GM12878 (cell line): ENCODE results near the gene NISCH. TPM values are rescaled to one million over a fixed set of nuclear protein-coding genes. Genes with fewer than 3 reads are reported as not detected.

Source experiments
- ATAC-seq: fragments of 200-7000 bp; cut with Tn5 transposase; 3 replicates; pipeline ENCODE4 v1.9.1; 2020; ENCODE audit warnings: mild to moderate bottlenecking, moderate library complexity
- BruUV-seq: library from RNA; stranded (reverse); fragments of 400-500 nt; replicated peaks from 2 replicates; lab custom pipeline; 2021; lab: Mats Ljungman, UMichigan
- CTCF ChIA-PET: fragments of 300-600 bp; sonication (Branson Sonifier 250); formaldehyde crosslinking; extraction: SDS; loops from one replicate; lab custom pipeline; 2021; ENCODE audit warnings: inconsistent platforms; lab: Yijun Ruan, JAX
- POLR2A ChIA-PET: fragments of 350-600 bp; formaldehyde crosslinking; extraction: SDS; loops from one replicate; lab custom pipeline; 2021; ENCODE audit warnings: inconsistent platforms; lab: Charles Lee
- RAD21 ChIA-PET: fragments of 300-600 bp; sonication (Branson Sonifier 250); formaldehyde crosslinking; loops from one replicate; lab custom pipeline; 2023; ENCODE audit warnings: antibody characterized with exemption; ENCODE audit not compliant: unreplicated experiment; lab: Charles Lee
- SMC1A ChIA-PET: fragments of 300-600 bp; sonication (Branson Sonifier 250); formaldehyde crosslinking; loops from one replicate; lab custom pipeline; 2023; ENCODE audit not compliant: unreplicated experiment, uncharacterized antibody; lab: Charles Lee
- DNase-seq: peaks from one replicate; pipeline ENCODE4 v3.0.0-alpha.2; 2011; ENCODE audit warnings: low read depth, low spot score
- FAIRE-seq: peaks from 3 replicates; lab custom pipeline; 2011; peaks lifted over from hg19 to GRCh38; lab: Jason Lieb, UNC
- H2AFZ ChIP-seq: 2 replicates; pipeline ENCODE4 v1.6.0; 2011; ENCODE audit warnings: low read depth, low read length, control low read depth; ENCODE audit not compliant: control insufficient read depth
- H3K27ac ChIP-seq: 2 replicates; pipeline ENCODE4 v1.5.1; 2011; ENCODE audit warnings: control low read depth; ENCODE audit not compliant: control insufficient read depth, insufficient read depth
- H3K27me3 ChIP-seq, 2 experiments: replicated peaks in 1 of 2; 2 replicates each; pipeline versions ENCODE4 v1.6.0 to v1.6.1; 2011; ENCODE audit warnings: low read length in 1 of 2; ENCODE audit not compliant: control insufficient read depth in 2 of 2, insufficient read depth in 2 of 2
- H3K36me3 ChIP-seq, 2 experiments: 2 replicates each; pipeline ENCODE4 v1.5.1; 2011; ENCODE audit warnings: low read length in 1 of 2; ENCODE audit not compliant: control insufficient read depth in 2 of 2, insufficient read depth in 2 of 2
- H3K4me1 ChIP-seq: 2 replicates; pipeline ENCODE4 v1.6.1; 2011; ENCODE audit warnings: mild to moderate bottlenecking, low read length, moderate library complexity, mixed read lengths; ENCODE audit not compliant: control insufficient read depth, insufficient read depth
- H3K4me2 ChIP-seq: 2 replicates; pipeline ENCODE4 v1.6.0; 2011; ENCODE audit warnings: control low read depth; ENCODE audit not compliant: control insufficient read depth, insufficient read depth
- H3K4me3 ChIP-seq: fragments of 200-600 bp; sonication (generic); 2 replicates; pipeline ENCODE4 v1.5.1; 2016
- H3K79me2 ChIP-seq: 2 replicates; pipeline ENCODE4 v1.6.0; 2011; ENCODE audit warnings: low read length; ENCODE audit not compliant: control insufficient read depth, insufficient read depth
- H3K9ac ChIP-seq: 2 replicates; pipeline ENCODE4 v1.8.0; 2011; ENCODE audit warnings: low read length, control low read depth, mixed read lengths; ENCODE audit not compliant: control insufficient read depth, insufficient read depth
- H3K9me3 ChIP-seq: replicated peaks from 3 replicates; pipeline ENCODE4 v1.5.1; 2011; ENCODE audit warnings: mild to moderate bottlenecking, low read length; ENCODE audit not compliant: control insufficient read depth, insufficient read depth
- H4K20me1 ChIP-seq: 2 replicates; pipeline ENCODE4 v1.6.0; 2011; ENCODE audit not compliant: control insufficient read depth, insufficient read depth
- BHLHE40 ChIP-seq, 2 experiments: fragments of 450-650 bp in 1 of 2; IDR thresholded peaks; 2 replicates each; pipeline ENCODE4 v1.6.1; 2011 to 2017; ENCODE audit warnings: low read depth in 2 of 2, borderline replicate concordance in 1 of 2, improper control_type of control experiment in 1 of 2, low read length in 1 of 2, mild to moderate bottlenecking in 1 of 2
- CHD1 ChIP-seq: IDR thresholded peaks from 2 replicates; pipeline ENCODE4 v1.6.1; 2012; ENCODE audit warnings: low read depth, low read length, improper control_type of control experiment
- ESRRA ChIP-seq: IDR thresholded peaks from 2 replicates; pipeline ENCODE4 v1.6.1; 2012; ENCODE audit warnings: mild to moderate bottlenecking, low read length, improper control_type of control experiment
- ETV6 ChIP-seq, 2 experiments: fragments of 450-650 bp in 1 of 2; IDR thresholded peaks in 1 of 2; conservative IDR thresholded peaks in 1 of 2; 2 replicates each; pipeline ENCODE4 v1.6.1; 2014; ENCODE audit warnings: antibody characterized with exemption in 1 of 2, borderline replicate concordance in 1 of 2, low read depth in 1 of 2, mild to moderate bottlenecking in 1 of 2, moderate library complexity in 1 of 2
- LARP7 ChIP-seq: fragments of 450-650 bp; IDR thresholded peaks from 2 replicates; pipeline ENCODE4 v1.6.1; 2017; ENCODE audit warnings: mild to moderate bottlenecking
- MEF2B ChIP-seq: fragments of 450-650 bp; IDR thresholded peaks from 2 replicates; pipeline ENCODE4 v1.6.1; 2018; ENCODE audit warnings: mild to moderate bottlenecking, moderate library complexity; ENCODE audit not compliant: partially characterized antibody, poor library complexity, severe bottlenecking
- NR2C1 ChIP-seq: fragments of 450-650 bp; IDR thresholded peaks from 2 replicates; pipeline ENCODE4 v1.6.1; 2017; ENCODE audit warnings: antibody characterized with exemption, mild to moderate bottlenecking, moderate library complexity
- POLR2AphosphoS5 ChIP-seq: IDR thresholded peaks from 2 replicates; pipeline ENCODE4 v1.6.1; 2011; ENCODE audit warnings: mild to moderate bottlenecking, low read length, inconsistent platforms
- RFX5 ChIP-seq: IDR thresholded peaks from 2 replicates; pipeline ENCODE4 v1.6.1; 2011; ENCODE audit warnings: low read depth, low read length, improper control_type of control experiment
- SMAD1 ChIP-seq: fragments of 450-650 bp; IDR thresholded peaks from 2 replicates; pipeline ENCODE4 v1.6.1; 2018; ENCODE audit warnings: mild to moderate bottlenecking, low read depth; ENCODE audit not compliant: partially characterized antibody
- TCF12 ChIP-seq: IDR thresholded peaks from 2 replicates; pipeline ENCODE4 v1.6.1; 2011; ENCODE audit warnings: low read depth, mild to moderate bottlenecking, low read length
- TCF3 ChIP-seq: IDR thresholded peaks from 2 replicates; pipeline ENCODE4 v1.6.1; 2012; ENCODE audit warnings: low read depth, mild to moderate bottlenecking, low read length, borderline replicate concordance; ENCODE audit not compliant: insufficient read depth
- WGBS: methylation state at CpG from one replicate; pipeline ENCODE4 v1.1.6; 2016; ENCODE audit warnings: low lambda C conversion rate; ENCODE audit not compliant: insufficient replicate concordance, insufficient coverage; ENCODE audit errors: missing lambda C conversion rate; 5-methylcytosine and 5-hydroxymethylcytosine counted together
- in situ Hi-C: fragments of 300-500 bp; cut with MboI; formaldehyde crosslinking; loops from 9 replicates; pipeline ENCODE4 v1.14.3; 2018; ENCODE audit warnings: mixed read lengths
- intact Hi-C: fragments of 100-400 bp; cut with micrococcal nuclease; formaldehyde crosslinking; loops from one replicate; pipeline ENCODE4 v1.14.2; 2022; ENCODE audit not compliant: unreplicated experiment
- polyA plus RNA-seq, 11 experiments: library from polyadenylated mRNA; depleted of rRNA in 4 of 11; unstranded in 6 of 11; stranded (reverse) in 5 of 11; fragments of >200 nt; fragmentation: Nextera tagmentation in 4 of 11; fragmentation: Illumina TruSeq in 1 of 11; extraction: Ambion mirVana in 4 of 11; extraction: Trizol in 1 of 11; gene quantifications; 1 replicate in 1 of 11; 2 replicates in 10 of 11; pipeline versions ENCODE4 v1.2.1 to v1.2.3, GENCODE V29; 2011 to 2016; ENCODE audit warnings: inconsistent platforms in 2 of 11, missing spikeins in 2 of 11, low read depth in 1 of 11
- total RNA-seq, 4 experiments: library from RNA; depleted of rRNA in 3 of 4; stranded (reverse); fragments of >200 nt in 3 of 4; fragmentation: Illumina TruSeq in 1 of 4; extraction: Trizol in 1 of 4; gene quantifications; 2 replicates each; pipeline versions ENCODE4 v1.2.1 to v1.2.3, GENCODE V29; 2013 to 2021

The NISCH gene
- total and polyA plus RNA-seq, 10 of the 15 experiments (the other 5 are each of a cell fraction or from before 2014, with no cell fraction given), result 0.76 to 52.5 (median 24.6) TPM

DNA sequence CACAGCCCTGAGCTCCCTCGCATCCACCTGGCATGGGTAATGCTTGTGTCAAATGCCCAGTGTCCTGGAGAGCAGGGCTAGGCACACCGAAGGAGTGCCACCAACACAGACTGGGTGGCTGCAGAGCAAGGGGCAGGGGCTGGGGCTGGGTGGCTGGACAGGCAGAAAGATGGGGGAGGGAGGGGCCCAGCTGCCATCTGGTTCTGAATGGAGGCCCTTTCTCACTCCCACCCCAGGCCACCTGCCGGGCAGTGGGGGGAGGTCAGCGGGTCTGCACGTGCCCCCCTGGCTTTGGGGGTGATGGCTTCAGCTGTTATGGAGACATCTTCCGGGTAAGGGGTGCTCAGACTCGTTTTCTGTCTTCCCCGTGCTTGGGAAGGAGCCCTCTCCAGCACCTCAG, 56.7 kb downstream of the NISCH start:
- Histone ChIP-seq H3K27ac (no peak overlapping the region), H3K4me2 (no peak overlapping the region), H3K9me3 (no peaks in the 10 kb centered on the region), H3K4me1 (no peaks in the 10 kb centered on the region), H3K79me2 (no peaks in the 10 kb centered on the region), H3K4me3 (no peak overlapping the region), H2AFZ (no peak overlapping the region), H3K36me3 (no peaks in the 10 kb centered on the region), H4K20me1 (no peaks in the 10 kb centered on the region), H3K9ac (no peak overlapping the region), H3K27me3 (no peaks in the 10 kb centered on the region; a peak in 2 of 4 replicates)
- ChIA-PET CTCF (no interaction called here), RAD21 (no interaction called here), POLR2A (interaction anchor here (0.5 kb wide), 1 partner anchor 265 kb away, joined by 3 read pairs; no protein-coding TSS in a partner anchor), SMC1A (interaction anchor here (1.6 kb wide), 1 partner anchor 35 kb away, joined by 3 read pairs; no protein-coding TSS in a partner anchor)
- no peak for DNase-seq
- TF ChIP-seq BHLHE40 (IDR thresholded peaks at IDR 0.05; ENCODE audit: borderline replicate concordance in 1 of 2, low read depth in 2 of 2, low read length in 1 of 2), result 0 out of 4 replicates have a peak, but pooled peaks of 1 of the 2 experiments have one; percentile 12
- TF ChIP-seq LARP7, result no peak
- TF ChIP-seq ESRRA, result no peak
- intact Hi-C loops, result no loop called here
- ATAC-seq, result no peak
- FAIRE-seq, result no peak
- 12% methylated on average over 8 of the region's 8 CpGs for WGBS
- no TSS peak for BruUV-seq
- in situ Hi-C loops, result no loop called here

DNA sequence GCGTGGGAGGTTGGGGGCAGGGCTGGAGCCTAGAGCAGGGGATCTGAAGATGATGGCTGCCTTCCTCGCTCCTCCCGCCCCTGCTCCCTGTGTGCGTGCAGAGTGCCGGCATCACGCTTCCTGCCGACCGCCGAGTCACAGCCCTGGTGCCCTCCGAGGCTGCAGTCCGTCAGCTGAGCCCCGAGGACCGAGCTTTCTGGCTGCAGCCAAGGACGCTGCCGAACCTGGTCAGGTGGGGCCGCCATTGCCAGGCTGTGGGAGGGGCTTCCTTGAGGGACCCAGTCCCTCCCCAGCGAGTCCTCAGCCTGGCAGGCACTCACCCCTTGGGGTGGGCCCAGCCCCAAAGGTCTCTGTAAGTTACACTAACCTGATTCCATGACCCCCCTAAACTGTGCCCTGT, 57.3 kb downstream of the NISCH start:
- Histone ChIP-seq H3K79me2 (no peaks in the 10 kb centered on the region), H3K4me2 (no peak overlapping the region), H3K4me1 (no peaks in the 10 kb centered on the region), H4K20me1 (no peaks in the 10 kb centered on the region), H3K9ac (no peak overlapping the region), H3K27me3 (no peaks in the 10 kb centered on the region; a peak in 2 of 4 replicates)
- ATAC-seq (no peak), DNase-seq (no peak)
- SMC1A ChIA-PET, result no interaction called here
- no peak for TF ChIP-seq MEF2B
- no peak for TF ChIP-seq SMAD1
- no peak for TF ChIP-seq CHD1
- no peak for TF ChIP-seq TCF3
- TF ChIP-seq TCF12, result no peak
- TF ChIP-seq ETV6 (conservative IDR thresholded peaks at IDR 0.05 in 1 of 2, IDR thresholded peaks at IDR 0.05 in 1 of 2; ENCODE audit: borderline replicate concordance in 1 of 2, low read depth in 1 of 2), result no peak
- TF ChIP-seq POLR2AphosphoS5, result no peak
- TF ChIP-seq RFX5, result no peak
- no peak for TF ChIP-seq NR2C1
- TF ChIP-seq, all 136 proteins: peak for 0
- H3K27ac ChIP-seq, result no peak overlapping the region
- ChIA-PET POLR2A (no interaction called here), CTCF (no interaction called here), RAD21 (no interaction called here)
- no peaks in the 10 kb centered on the region for H3K9me3 ChIP-seq
- intact Hi-C loops, result no loop called here
- BruUV-seq, result no TSS peak
- no peak for FAIRE-seq
- WGBS, result 52% methylated on average over 17 of the region's 17 CpGs
- H3K36me3 ChIP-seq, result no peaks in the 10 kb centered on the region
- no peak overlapping the region for H2AFZ ChIP-seq
- H3K4me3 ChIP-seq, result no peak overlapping the region
- in situ Hi-C loops, result no loop called here
